Endothelial cell of umbilical vein (primary cell): ENCODE results near the gene MB. TPM values are rescaled to one million over a fixed set of nuclear protein-coding genes. Genes with fewer than 3 reads are reported as not detected.

Experiments
- BruUV-seq: library from RNA; stranded (reverse); fragments of 400-500 nt; replicated peaks from 2 replicates; lab custom pipeline; 2021; lab: Mats Ljungman, UMichigan
- CTCF ChIA-PET: fragments of 300-600, 350-600 bp; sonication (Branson Sonifier 250); formaldehyde crosslinking; loops from one replicate; lab custom pipeline; 2021; ENCODE audit warnings: antibody characterized with exemption, inconsistent platforms; lab: Charles Lee
- POLR2A ChIA-PET: fragments of 300-600, 350-600 bp; sonication (Branson Sonifier 250); formaldehyde crosslinking; loops from one replicate; lab custom pipeline; 2021; ENCODE audit warnings: antibody characterized with exemption, inconsistent platforms; lab: Charles Lee
- DNase-seq: peaks from one replicate; pipeline ENCODE4 v3.0.0-alpha.2; 2011; ENCODE audit warnings: low read depth, low spot score
- FAIRE-seq: peaks from 2 replicates; lab custom pipeline; 2011; peaks lifted over from hg19 to GRCh38; lab: Jason Lieb, UNC
- H2AFZ ChIP-seq: 2 replicates; pipeline ENCODE4 v1.6.0; 2012; ENCODE audit warnings: low read depth, low read length, control low read depth, inconsistent platforms
- H3K27ac ChIP-seq: 2 replicates; pipeline ENCODE4 v1.5.1; 2011; ENCODE audit warnings: low read depth, mild to moderate bottlenecking, control low read depth, low read length, moderate library complexity; ENCODE audit not compliant: insufficient read depth
- H3K27me3 ChIP-seq, 2 experiments: 2 replicates each; pipeline versions ENCODE4 v1.6.0 to v1.6.1; 2011; ENCODE audit warnings: low read length in 2 of 2, mixed read lengths in 1 of 2; ENCODE audit not compliant: control insufficient read depth in 2 of 2, insufficient read depth in 2 of 2
- H3K36me3 ChIP-seq, 2 experiments: 2 replicates in 1 of 2; 3 replicates in 1 of 2; pipeline ENCODE4 v1.5.1; 2011; ENCODE audit warnings: low read length in 2 of 2, mild to moderate bottlenecking in 1 of 2, moderate library complexity in 1 of 2; ENCODE audit not compliant: control insufficient read depth in 2 of 2, insufficient read depth in 2 of 2; ENCODE audit errors: extremely low read depth in 1 of 2
- H3K4me1 ChIP-seq: 3 replicates; pipeline ENCODE4 v1.5.1; 2011; ENCODE audit warnings: mild to moderate bottlenecking, low read length; ENCODE audit not compliant: control insufficient read depth, insufficient read depth; ENCODE audit errors: extremely low read depth
- H3K4me2 ChIP-seq: 2 replicates; pipeline ENCODE4 v1.6.1; 2011; ENCODE audit warnings: low read length, control low read depth, mixed read lengths; ENCODE audit not compliant: insufficient read depth
- H3K4me3 ChIP-seq, 3 experiments: fragments of 200-600 bp in 1 of 3; sonication (generic), shearing (Covaris generic) in 1 of 3; replicated peaks in 1 of 3; 2 replicates each; pipeline ENCODE4 v1.5.1; 2011 to 2016; ENCODE audit warnings: control low read depth in 3 of 3, low read length in 3 of 3, mild to moderate bottlenecking in 2 of 3, inconsistent platforms in 1 of 3, low read depth in 1 of 3, moderate library complexity in 1 of 3; ENCODE audit not compliant: insufficient read depth in 1 of 3
- H3K79me2 ChIP-seq: 2 replicates; pipeline ENCODE4 v1.6.0; 2012; ENCODE audit warnings: low read length, inconsistent platforms; ENCODE audit not compliant: control insufficient read depth, insufficient read depth
- H3K9ac ChIP-seq: replicated peaks from 2 replicates; pipeline ENCODE3; 2011; ENCODE audit warnings: low read length, control low read depth; ENCODE audit not compliant: insufficient read depth; ENCODE audit errors: extremely low read depth
- H3K9me1 ChIP-seq: replicated peaks from 3 replicates; pipeline ENCODE4 v1.6.0; 2011; ENCODE audit warnings: mild to moderate bottlenecking, low read length; ENCODE audit not compliant: control insufficient read depth, insufficient read depth; ENCODE audit errors: extremely low read depth
- H3K9me3 ChIP-seq: replicated peaks from 2 replicates; pipeline ENCODE4 v1.5.1; 2012; ENCODE audit warnings: low read length, inconsistent platforms; ENCODE audit not compliant: control insufficient read depth, insufficient read depth
- H4K20me1 ChIP-seq: replicated peaks from 2 replicates; pipeline ENCODE3; 2011; ENCODE audit warnings: mild to moderate bottlenecking, low read length; ENCODE audit not compliant: control insufficient read depth, insufficient read depth; ENCODE audit errors: extremely low read depth
- CTCF ChIP-seq, 2 donors: IDR thresholded peaks; 1 replicate in 1 of 2; 2 replicates in 1 of 2; pipeline ENCODE4 v1.5.1; 2011; ENCODE audit warnings: low read length in 2 of 2, mild to moderate bottlenecking in 2 of 2, moderate library complexity in 2 of 2, control low read depth in 1 of 2, inconsistent platforms in 1 of 2, low read depth in 1 of 2; ENCODE audit not compliant: insufficient read depth in 1 of 2; ENCODE audit errors: extremely low read depth in 1 of 2
- EZH2 ChIP-seq: IDR thresholded peaks from 2 replicates; pipeline ENCODE4 v1.6.1; 2012; ENCODE audit warnings: borderline replicate concordance, low read depth, mild to moderate bottlenecking, moderate library complexity, low read length, inconsistent platforms; ENCODE audit not compliant: severe bottlenecking
- FOS ChIP-seq: IDR thresholded peaks from 2 replicates; pipeline ENCODE4 v1.6.1; 2011; ENCODE audit warnings: mild to moderate bottlenecking, low read length, moderate library complexity, borderline replicate concordance; ENCODE audit not compliant: insufficient read depth
- GATA2 ChIP-seq: IDR thresholded peaks from 2 replicates; pipeline ENCODE4 v1.7.0; 2011; ENCODE audit warnings: low read depth, mild to moderate bottlenecking, moderate library complexity, mixed read lengths, low read length; ENCODE audit not compliant: insufficient read length, insufficient read depth
- JUN ChIP-seq: IDR thresholded peaks from 2 replicates; pipeline ENCODE4 v1.6.1; 2011; ENCODE audit warnings: borderline replicate concordance, low read depth; ENCODE audit not compliant: insufficient read length, insufficient read depth
- MAX ChIP-seq: IDR thresholded peaks from 2 replicates; pipeline ENCODE4 v1.6.1; 2011; ENCODE audit not compliant: insufficient read depth, insufficient read length
- MYC ChIP-seq: IDR thresholded peaks from one replicate; pipeline ENCODE4 v1.6.1; 2011; ENCODE audit warnings: mild to moderate bottlenecking, low read depth, low read length
- POLR2A ChIP-seq: IDR thresholded peaks from 2 replicates; pipeline ENCODE4 v1.6.1; 2012; ENCODE audit warnings: low read depth, mild to moderate bottlenecking, control low read depth, low read length
- POLR2AphosphoS5 ChIP-seq: IDR thresholded peaks from 2 replicates; pipeline ENCODE4 v1.6.1; 2012; ENCODE audit warnings: low read depth, mild to moderate bottlenecking, control low read depth, low read length, moderate library complexity; ENCODE audit not compliant: insufficient read depth
- dilution Hi-C: fragments of 300-500 bp; cut with MboI; formaldehyde crosslinking; loops from one replicate; pipeline ENCODE4 v1.15.0; 2019; ENCODE audit warnings: low sequenced_read_pairs; ENCODE audit not compliant: extremely low pct_ligation_motif_present
- intact Hi-C: fragments of 100-400 bp; cut with micrococcal nuclease; formaldehyde crosslinking; loops from one replicate; pipeline ENCODE4 v1.10.0; 2022
- polyA plus RNA-seq, 4 experiments: library from polyadenylated mRNA; depleted of rRNA in 3 of 4; stranded (reverse) in 3 of 4; unstranded in 1 of 4; fragments of >200 nt; gene quantifications; 2 replicates each; pipeline versions ENCODE4 v1.2.1 to v1.2.3, GENCODE V29; 2011 to 2012; ENCODE audit warnings: missing spikeins in 1 of 4
- total RNA-seq: library from RNA; stranded (reverse); gene quantifications from 2 replicates; pipeline ENCODE4 v1.2.3, GENCODE V29; 2021

The MB gene
- total and polyA plus RNA-seq, 2 donors (not counting 3 experiments of a cell fraction or from before 2014, with no cell fraction given), result not detected

GRCh38 chr22:35605369-35605680 is 11.8 kb downstream of the MB start:
- no peak overlapping the region for H3K9ac ChIP-seq
- H3K27ac ChIP-seq, result no peak overlapping the region
- TF ChIP-seq MYC (no peak), MAX (no peak), EZH2 (no peak), JUN (no peak), POLR2AphosphoS5 (no peak), GATA2 (no peak), CTCF (IDR thresholded peaks at IDR 0.05; ENCODE audit: extremely low read depth in 1 of 2, insufficient read depth in 1 of 2, low read depth in 1 of 2, low read length in 2 of 2) (no peak), FOS (no peak), POLR2A (no peak)
- POLR2A ChIA-PET, result no interaction called here
- no peak overlapping the region for H3K4me2 ChIP-seq
- dilution Hi-C loops, result no loop called here
- CTCF ChIA-PET, result no interaction called here
- H3K36me3 ChIP-seq, result no peaks in the 10 kb centered on the region
- no peaks in the 10 kb centered on the region for H3K79me2 ChIP-seq
- H4K20me1 ChIP-seq, result no peaks in the 10 kb centered on the region
- H3K27me3 ChIP-seq, result peaks cover 0 to 9% of the 10 kb centered on the region in 2 experiments
- no peaks in the 10 kb centered on the region for H3K9me3 ChIP-seq
- H3K4me3 ChIP-seq, result no peak overlapping the region
- H3K4me1 ChIP-seq, result no peaks in the 10 kb centered on the region
- no peak for FAIRE-seq
- H2AFZ ChIP-seq, result no peak overlapping the region
- DNase-seq, result no peak
- no TSS peak for BruUV-seq
- intact Hi-C loops, result no loop called here
- H3K9me1 ChIP-seq, result no peaks in the 10 kb centered on the region
